Glomerular visceral epithelial cell (primary cell): ENCODE results near the gene ULK3.

ENCODE experiments used
- DNase-seq: peaks from one replicate; pipeline ENCODE4 v3.0.0-alpha.2; 2016; ENCODE audit errors: extremely low spot score

ULK3 gene

DNA sequence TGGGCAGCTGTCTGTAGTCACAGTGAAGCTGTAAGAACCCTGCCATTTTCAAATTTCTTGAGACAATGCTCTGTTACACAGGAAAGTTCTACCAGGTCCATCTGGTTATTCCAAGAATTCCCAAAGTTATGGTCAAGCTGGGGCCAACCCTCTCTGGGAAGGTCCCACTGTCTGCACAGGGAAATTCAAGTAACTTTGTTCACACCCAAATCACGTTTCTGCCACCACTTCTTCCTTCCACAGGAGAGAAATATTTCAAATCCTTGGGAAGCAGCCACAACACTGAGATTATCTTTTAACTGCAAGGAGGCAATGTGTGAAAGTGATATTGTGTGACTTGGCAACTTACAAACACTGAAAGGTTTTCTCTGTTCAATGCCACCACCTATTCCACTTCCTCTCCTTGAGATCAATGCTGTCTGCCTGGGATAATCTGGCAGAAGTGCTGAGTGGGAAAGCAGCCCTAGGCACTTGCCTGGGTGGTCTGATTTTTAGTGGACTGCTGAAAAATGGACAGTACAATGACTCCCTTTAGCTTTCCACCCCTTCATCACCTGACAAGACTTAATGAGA lies 24.6 kb upstream of the ULK3 start:
- no peak for DNase-seq

- peak; percentile 70 for DNase-seq
These were observed 23.1 kb upstream of the ULK3 start for GRCh38 chr15:74866090-74866489.

DNA sequence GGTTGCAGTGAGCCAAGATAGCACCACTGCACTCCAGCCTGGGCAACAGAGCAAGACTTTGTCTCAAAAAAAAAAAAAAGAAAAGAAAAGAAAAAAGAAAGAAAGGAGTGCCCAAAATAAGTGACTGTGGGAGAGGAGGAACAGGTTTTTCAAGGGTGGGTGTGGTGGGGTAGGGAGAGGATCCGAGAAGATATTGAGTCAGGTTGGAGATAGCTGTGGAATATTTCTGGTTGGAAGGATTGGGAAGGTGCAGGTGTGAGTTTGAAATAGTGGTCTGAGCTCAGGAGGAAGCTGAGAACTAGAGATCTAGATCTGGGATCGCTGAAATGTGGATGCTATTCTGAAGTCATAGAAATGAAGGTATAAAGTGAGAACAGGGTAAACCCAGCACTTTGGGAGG lies 22.4 kb upstream of the ULK3 start:
- DNase-seq: no peak

GRCh38 chr15:74864296-74864695 lies 21.3 kb upstream of the ULK3 start:
- DNase-seq: no peak

DNA sequence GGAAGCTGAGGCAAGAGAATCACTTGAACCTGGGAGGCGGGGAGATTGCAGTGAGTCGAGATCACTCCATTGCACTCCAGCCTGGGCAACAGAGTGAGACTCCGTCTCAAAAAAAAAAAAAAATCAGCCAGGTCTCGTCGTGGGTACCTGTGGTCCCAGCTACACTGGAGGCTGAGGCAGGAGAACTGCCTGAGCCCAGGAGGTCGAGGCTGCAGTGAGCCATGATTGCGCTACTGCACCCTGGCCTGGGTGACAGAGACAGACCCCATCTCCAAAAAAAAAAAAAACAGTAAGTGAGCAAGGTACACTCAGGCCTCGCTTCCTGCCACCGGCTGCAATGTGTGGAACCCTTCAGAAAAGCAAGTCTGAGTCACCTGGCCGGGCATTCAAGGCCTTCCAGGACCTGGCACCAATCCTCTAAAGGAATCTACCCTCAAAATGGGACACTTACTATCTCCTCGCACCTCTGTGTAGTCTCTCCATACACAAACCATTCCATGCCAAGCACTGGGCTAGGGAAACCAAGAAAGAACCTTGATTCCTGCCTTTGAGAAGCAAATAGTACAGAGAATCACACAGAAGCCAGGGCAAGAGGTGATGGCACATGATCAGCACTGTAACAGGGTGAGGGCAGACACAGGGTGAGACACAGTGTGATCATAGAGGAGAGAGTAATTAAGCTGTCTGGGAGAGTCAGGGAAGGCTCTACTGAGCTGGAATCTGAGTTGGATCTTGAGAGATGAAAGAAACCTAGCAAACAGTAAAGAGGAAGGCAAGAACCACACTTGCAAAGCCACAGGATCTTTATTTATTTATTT lies 20.5 kb upstream of the ULK3 start:
- DNase-seq: peak; percentile 65

GRCh38 chr15:74858369-74858740 lies 15.4 kb upstream of the ULK3 start:
- no peak for DNase-seq

DNA sequence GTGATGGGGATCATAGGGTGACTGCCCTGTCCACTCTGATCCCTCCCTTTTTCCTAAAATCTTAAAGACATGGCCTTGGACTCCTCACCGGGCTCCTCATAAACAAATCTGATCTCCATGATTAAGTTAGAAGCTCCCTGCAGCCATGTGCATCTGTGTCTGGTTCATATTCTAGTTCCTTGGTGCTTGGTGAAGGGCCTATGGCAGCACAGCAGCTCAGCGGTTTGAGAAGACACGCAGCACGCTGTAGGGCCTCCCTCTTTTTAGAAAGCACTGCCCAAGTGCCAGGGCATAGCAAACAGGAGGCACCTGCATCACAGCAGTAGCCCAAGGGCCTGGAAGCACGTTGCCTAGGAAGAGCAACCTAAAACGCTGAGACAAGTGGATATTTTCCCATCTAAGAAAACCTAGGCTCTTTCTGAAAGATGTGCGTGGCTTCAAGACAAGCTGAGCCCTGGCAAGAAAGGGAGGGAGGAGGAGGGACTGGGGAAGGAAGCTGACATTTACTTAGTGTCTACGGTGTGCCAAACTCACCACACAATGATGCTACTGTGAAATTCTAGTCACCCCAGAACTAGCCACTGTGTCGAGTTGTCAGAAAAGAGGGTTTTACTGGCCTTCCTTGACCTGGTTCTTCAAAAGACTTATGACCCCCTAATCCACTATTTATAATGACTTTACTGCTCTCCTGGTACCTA lies 14.9 kb upstream of the ULK3 start:
- no peak for DNase-seq

DNA sequence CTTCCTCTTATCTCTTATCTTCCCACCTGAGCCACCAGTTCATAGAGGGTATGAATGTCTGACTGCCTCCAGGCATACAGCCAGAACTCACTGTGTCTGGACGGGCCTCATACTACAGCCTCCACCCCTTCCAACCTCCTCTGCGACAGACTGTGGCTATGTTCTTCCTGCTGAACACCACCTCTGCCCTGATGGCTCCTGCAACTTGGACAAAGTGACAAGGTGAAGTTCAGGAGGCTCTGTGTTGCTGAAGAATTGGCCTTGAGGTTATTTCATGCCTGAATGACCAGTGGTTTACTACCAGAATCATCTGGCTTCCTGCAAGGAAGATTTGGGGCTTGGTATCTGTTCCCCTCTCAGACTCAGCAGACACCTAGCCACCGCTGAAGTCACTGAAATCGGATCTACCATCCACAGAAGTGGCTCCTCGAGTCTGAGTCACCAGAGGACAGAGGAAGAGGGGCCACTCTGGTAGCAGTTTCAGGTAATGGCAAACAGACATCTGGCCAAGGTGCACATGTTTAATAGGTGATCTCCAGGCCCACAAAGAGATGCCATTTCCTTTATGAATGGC lies 14.2 kb upstream of the ULK3 start:
- DNase-seq: no peak

DNA sequence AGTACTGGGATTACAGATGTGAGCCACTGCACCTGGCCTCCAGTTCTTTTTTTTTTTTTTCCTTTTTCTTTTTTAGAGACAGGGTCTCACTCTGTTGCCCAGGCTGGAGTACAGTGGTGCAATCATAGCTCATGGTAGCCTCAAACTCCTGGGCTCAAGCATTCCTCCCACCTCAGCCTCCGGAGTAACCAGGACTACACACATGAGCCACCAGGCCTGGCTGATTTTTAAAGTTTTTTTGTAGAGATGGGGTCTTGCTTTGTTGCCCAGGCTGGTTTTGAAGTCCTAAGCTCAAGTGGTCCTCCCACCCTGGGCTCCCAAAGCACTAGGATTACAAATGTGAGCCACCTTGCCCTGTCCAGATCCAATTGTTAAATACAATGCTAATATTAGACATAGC lies 13.6 kb upstream of the ULK3 start:
- no peak for DNase-seq

DNA sequence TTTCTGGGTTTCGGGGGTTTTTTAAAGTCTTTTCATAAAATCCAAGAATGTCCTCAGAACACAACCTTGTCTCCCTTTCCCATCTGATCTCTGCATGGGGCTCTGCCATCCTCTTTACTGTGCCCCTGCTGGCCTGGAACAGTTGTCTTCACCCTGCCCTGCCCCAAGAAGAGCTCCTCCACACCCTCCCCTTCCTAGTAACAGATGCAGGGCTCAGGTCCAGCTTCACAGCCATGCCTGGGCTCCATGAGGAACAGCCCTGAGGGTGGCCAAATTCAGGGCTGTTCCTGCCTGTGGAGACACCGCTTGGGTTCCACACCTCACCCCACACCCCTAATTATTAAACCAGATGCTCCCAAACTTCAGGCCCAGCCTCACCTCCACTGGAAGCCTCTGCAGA lies 12.9 kb upstream of the ULK3 start:
- no peak for DNase-seq

DNA sequence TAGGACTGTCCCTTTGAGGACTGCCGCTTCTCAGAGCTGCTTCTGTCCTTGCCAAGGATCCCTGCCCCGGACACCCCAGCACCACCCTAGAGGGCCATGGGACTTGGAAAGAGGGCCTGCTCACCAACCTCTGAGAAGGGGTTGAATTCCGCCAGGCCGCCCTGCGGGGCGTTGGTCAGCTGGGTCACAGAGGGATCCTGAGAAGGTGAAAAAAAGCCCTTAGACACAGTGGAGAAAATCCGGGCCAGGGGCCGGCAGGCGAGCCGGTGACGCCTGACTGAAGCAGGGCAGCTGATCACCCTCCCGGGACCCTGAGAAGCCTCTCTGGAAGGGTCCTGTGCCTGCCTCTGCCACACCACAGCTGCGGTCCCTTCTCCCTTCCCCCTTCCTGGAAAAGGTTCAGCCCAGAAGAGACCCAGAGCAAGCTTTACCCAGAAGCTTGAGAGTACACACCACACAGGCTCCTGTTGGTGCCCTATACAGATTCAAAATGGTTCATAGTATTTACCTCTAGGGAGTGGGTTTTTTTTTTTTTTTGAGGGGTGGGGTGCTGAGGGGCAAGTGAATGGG lies 11.6 kb upstream of the ULK3 start:
- DNase-seq: no peak

- no peak for DNase-seq
These were observed 9.0 kb upstream of the ULK3 start for GRCh38 chr15:74851960-74852359.

- no peak for DNase-seq
These were observed 7.4 kb upstream of the ULK3 start for GRCh38 chr15:74850393-74850792.

DNA sequence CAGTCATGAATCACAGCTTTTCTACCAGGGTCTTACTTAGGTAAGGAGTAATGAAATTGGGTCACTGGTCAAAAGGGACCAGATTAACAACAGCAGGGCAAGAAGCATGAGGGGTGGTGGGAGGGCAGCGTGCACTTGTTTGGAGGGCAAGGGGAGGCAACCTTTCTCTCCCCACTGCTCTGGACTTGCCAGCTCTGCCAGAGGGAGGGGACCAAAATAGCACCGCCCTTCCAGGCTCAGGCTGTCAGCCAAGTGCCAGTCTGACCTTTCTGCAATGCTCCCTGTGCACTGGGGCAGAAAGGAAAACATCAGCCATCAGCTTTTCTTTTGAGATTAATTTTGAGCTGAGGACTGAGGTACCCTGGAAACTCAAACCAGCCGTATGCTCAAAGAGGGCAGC lies 4.5 kb upstream of the ULK3 start:
- DNase-seq: peak; percentile 31

DNA sequence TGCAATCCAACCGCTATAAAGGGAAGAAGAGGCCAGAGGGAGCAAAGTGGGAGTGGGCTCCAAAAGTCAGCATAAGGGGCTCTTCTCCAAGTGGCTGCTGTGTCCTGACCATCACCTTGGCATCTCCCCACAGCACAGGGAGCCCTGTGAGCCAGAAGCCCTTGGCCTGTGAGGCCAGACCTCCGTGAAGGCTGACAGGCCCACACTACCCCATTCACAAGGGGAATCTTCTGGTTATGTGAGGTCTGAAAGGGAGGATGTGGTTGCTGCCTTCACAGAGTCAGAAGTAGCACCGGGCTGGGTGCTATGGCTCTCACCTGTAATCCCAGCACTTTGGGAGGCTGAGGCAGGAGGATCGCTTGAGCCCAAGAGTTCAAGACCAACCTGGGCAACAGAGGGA lies 2.6 kb upstream of the ULK3 start:
- DNase-seq: no peak

GRCh38 chr15:74845208-74845568 lies 2.2 kb upstream of the ULK3 start:
- DNase-seq: no peak

DNA sequence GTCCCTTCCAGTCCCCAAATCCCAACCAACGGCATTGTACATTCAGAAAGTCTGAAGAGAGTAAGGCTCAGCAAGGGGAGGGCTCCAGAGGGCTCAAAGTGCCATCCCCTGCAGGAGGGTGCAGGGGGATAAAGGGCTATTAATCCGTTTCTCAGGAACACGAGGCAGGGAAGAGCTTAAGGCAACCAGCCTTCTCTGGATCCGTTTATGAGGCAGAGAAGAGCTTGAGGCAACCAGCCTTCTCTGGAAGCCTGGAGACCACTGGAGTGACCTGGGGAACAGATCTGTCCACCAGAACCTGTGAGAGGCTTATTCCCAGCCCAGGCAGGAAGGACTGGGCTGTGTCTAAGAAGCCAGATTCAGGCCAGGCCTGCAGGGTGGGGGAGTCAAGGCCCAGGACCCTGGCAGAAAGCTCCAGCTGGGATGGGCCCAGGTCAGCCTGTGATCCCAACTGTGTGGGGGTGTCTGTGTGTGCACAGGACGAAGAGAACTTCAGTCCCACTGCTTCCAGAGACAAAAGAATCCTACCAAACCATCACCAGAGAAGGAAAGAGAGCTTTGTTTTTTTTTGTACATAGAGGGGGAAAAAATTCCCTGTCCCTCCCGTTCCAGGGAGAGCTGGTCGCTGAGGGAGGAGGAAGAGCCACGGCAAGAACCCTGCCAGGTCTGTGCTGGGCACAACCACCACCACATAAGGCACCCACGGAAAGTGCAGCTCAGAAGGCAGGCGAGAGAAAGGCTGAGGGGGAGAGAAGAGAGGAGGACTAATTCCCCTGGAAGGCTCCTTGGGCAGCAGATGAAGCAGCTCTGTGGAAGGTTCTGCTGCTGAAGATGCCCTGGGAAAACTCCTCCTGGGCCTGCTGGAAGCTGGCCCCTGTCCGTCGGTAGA lies 1.6 kb upstream of the ULK3 start:
- DNase-seq: no peak

GRCh38 chr15:74843891-74844299 lies 939 bp upstream of the ULK3 start:
- no peak for DNase-seq

- no peak for DNase-seq
These were observed 481 bp upstream of the ULK3 start for GRCh38 chr15:74843445-74843828.

- DNase-seq: no peak
These were observed 1.0 kb downstream of the ULK3 start for GRCh38 chr15:74841891-74842373.
